Neural cell (in vitro differentiated cells): ENCODE measurements around the gene TRAK1.

Source experiments
- EP300 ChIP-seq: fragments of 450-650 bp; conservative IDR thresholded peaks from 2 replicates; pipeline ENCODE4 v1.6.1; 2014; ENCODE audit warnings: antibody characterized with exemption, mild to moderate bottlenecking, moderate library complexity; ENCODE audit not compliant: poor library complexity, severe bottlenecking
- EZH2 ChIP-seq: fragments of 200-600, 300-800 bp; shearing (Covaris generic), sonication (generic); IDR thresholded peaks from 2 replicates; pipeline ENCODE4 v1.6.1; 2014; ENCODE audit warnings: antibody characterized with exemption, low read length, borderline replicate concordance, mild to moderate bottlenecking; ENCODE audit not compliant: insufficient read depth, poor library complexity, severe bottlenecking
- MXI1 ChIP-seq: fragments of 450-650 bp; conservative IDR thresholded peaks from 2 replicates; pipeline ENCODE4 v1.6.1; 2014; ENCODE audit warnings: antibody characterized with exemption, mild to moderate bottlenecking; ENCODE audit not compliant: poor library complexity, severe bottlenecking
- POLR2AphosphoS5 ChIP-seq: IDR thresholded peaks from 2 replicates; pipeline ENCODE4 v1.6.1; 2012
- RAD21 ChIP-seq: fragments of 450-650 bp; conservative IDR thresholded peaks from 2 replicates; pipeline ENCODE4 v1.6.1; 2014; ENCODE audit warnings: antibody characterized with exemption, mild to moderate bottlenecking, moderate library complexity
- SMC3 ChIP-seq: fragments of 450-650 bp; conservative IDR thresholded peaks from 2 replicates; pipeline ENCODE4 v1.6.1; 2014; ENCODE audit warnings: antibody characterized with exemption, mild to moderate bottlenecking, moderate library complexity; ENCODE audit not compliant: poor library complexity
- TAF1 ChIP-seq: IDR thresholded peaks from 2 replicates; pipeline ENCODE4 v1.6.1; 2012; ENCODE audit warnings: low read depth
- TF ChIP-seq, protein P1 (sequence below): fragments of 450-650 bp; IDR thresholded peaks from 2 replicates; pipeline ENCODE4 v1.5.1; 2014; ENCODE audit warnings: antibody characterized with exemption, mild to moderate bottlenecking, moderate library complexity; ENCODE audit not compliant: poor library complexity, severe bottlenecking
- TF ChIP-seq, protein P2 (sequence below): IDR thresholded peaks from 2 replicates; pipeline ENCODE4 v1.6.1; 2012; ENCODE audit warnings: borderline replicate concordance

DNA sequence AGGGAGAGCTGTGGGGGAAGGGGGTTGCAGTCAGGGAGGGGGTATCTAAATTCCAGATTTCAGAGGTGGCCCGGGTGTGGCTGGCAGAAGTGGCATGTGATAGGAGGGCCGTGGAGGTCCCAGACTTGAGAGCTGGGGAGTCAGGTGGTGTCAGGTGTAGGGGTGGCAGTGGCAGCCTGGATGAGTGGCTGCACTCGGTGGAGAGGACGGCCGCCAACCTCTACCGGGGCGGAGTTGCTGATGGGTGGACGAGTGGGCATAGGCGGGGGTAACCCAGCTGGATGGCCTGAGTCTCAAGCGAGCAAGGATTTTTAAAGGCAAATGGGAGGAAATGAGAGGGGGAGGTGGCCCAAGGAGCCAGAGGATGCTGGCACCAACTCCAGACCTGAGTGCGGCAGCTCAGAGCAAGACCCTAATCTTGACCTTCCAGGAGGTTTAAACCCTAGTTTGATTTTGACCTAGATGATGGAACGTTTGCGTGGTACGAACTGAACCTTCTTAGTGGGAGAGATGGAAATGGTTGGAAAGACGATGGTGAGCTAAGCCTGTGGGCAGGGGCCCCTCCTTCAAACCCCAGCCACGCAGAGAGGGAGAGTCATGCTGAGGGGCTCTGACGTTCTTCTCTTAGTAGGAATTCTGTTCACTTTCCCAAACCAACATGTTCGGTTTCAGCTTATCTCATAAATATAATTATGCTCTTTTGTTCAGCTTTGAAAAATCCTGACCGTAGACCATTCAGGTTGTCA, 8.0 kb downstream of the TRAK1 start:
- TF ChIP-seq EP300, result no peak
- TF ChIP-seq EZH2, result no peak
- no peak for TF ChIP-seq POLR2AphosphoS5
- no peak for TF ChIP-seq RAD21
- TF ChIP-seq, protein P1, sequence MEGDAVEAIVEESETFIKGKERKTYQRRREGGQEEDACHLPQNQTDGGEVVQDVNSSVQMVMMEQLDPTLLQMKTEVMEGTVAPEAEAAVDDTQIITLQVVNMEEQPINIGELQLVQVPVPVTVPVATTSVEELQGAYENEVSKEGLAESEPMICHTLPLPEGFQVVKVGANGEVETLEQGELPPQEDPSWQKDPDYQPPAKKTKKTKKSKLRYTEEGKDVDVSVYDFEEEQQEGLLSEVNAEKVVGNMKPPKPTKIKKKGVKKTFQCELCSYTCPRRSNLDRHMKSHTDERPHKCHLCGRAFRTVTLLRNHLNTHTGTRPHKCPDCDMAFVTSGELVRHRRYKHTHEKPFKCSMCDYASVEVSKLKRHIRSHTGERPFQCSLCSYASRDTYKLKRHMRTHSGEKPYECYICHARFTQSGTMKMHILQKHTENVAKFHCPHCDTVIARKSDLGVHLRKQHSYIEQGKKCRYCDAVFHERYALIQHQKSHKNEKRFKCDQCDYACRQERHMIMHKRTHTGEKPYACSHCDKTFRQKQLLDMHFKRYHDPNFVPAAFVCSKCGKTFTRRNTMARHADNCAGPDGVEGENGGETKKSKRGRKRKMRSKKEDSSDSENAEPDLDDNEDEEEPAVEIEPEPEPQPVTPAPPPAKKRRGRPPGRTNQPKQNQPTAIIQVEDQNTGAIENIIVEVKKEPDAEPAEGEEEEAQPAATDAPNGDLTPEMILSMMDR, result no peak
- TF ChIP-seq SMC3, result no peak
- TF ChIP-seq, protein P2, sequence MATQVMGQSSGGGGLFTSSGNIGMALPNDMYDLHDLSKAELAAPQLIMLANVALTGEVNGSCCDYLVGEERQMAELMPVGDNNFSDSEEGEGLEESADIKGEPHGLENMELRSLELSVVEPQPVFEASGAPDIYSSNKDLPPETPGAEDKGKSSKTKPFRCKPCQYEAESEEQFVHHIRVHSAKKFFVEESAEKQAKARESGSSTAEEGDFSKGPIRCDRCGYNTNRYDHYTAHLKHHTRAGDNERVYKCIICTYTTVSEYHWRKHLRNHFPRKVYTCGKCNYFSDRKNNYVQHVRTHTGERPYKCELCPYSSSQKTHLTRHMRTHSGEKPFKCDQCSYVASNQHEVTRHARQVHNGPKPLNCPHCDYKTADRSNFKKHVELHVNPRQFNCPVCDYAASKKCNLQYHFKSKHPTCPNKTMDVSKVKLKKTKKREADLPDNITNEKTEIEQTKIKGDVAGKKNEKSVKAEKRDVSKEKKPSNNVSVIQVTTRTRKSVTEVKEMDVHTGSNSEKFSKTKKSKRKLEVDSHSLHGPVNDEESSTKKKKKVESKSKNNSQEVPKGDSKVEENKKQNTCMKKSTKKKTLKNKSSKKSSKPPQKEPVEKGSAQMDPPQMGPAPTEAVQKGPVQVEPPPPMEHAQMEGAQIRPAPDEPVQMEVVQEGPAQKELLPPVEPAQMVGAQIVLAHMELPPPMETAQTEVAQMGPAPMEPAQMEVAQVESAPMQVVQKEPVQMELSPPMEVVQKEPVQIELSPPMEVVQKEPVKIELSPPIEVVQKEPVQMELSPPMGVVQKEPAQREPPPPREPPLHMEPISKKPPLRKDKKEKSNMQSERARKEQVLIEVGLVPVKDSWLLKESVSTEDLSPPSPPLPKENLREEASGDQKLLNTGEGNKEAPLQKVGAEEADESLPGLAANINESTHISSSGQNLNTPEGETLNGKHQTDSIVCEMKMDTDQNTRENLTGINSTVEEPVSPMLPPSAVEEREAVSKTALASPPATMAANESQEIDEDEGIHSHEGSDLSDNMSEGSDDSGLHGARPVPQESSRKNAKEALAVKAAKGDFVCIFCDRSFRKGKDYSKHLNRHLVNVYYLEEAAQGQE, result no peak
- TF ChIP-seq TAF1, result no peak
- no peak for TF ChIP-seq MXI1
